Ovary (tissue), 3 donors: Measurements from ENCODE around the gene OVAAL.

ENCODE experiments used
- EP300 ChIP-seq: sonication (generic); formaldehyde crosslinking; IDR thresholded peaks from one replicate; pipeline ENCODE4 v1.6.1; 2017; ENCODE audit warnings: antibody characterized with exemption
- POLR2A ChIP-seq: fragments of 450-650 bp; IDR thresholded peaks from one replicate; pipeline ENCODE4 v1.6.1; 2017; ENCODE audit warnings: antibody characterized with exemption, mild to moderate bottlenecking, moderate library complexity
- TF ChIP-seq, protein P1 (sequence below), 3 donors: fragments of 450-650 bp in 2 of 3; fragments of 200-600 bp in 1 of 3; IDR thresholded peaks; one replicate each; pipeline versions ENCODE4 v1.5.1 to v1.8.0; 2016 to 2022; ENCODE audit warnings: antibody characterized with exemption in 3 of 3, mild to moderate bottlenecking in 1 of 3
- donor health status: DM: no; HTN: no; CAD: no.

DNA sequence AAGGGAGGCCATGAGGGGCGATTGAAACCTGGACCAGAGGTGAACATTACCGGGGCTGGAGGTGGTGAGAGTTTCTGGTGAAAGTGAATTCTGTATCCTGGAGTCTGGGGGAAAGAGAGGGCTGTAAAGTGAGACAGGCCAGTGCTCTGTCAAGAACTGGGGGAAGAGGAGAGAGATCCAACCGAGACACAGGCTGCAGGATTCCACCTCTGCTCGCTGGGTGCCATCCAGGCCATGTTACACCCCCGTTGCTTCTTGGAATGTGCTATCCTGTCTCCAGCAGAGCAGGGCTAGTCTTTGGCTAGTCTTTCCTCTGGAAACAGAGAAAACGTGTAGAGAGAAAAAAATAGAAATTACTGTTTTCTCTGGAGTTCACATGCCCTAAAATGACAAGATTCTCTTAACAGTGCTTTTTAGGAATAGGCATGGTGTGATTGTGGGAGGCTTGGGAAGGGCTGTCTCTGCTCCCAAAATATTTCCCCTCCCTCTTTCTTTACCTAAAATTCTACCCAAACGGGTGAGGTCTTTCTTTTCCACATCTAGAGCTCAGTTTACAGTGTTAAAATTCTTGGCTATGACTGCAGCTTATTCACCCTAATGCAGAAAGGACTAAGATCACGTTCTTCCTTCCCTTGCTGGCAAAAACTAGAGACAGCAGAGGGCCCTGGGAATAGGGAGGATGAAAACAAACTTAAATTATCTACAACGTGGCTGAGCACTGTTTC, 16.5 kb upstream of the OVAAL start:
- TF ChIP-seq, protein P1, sequence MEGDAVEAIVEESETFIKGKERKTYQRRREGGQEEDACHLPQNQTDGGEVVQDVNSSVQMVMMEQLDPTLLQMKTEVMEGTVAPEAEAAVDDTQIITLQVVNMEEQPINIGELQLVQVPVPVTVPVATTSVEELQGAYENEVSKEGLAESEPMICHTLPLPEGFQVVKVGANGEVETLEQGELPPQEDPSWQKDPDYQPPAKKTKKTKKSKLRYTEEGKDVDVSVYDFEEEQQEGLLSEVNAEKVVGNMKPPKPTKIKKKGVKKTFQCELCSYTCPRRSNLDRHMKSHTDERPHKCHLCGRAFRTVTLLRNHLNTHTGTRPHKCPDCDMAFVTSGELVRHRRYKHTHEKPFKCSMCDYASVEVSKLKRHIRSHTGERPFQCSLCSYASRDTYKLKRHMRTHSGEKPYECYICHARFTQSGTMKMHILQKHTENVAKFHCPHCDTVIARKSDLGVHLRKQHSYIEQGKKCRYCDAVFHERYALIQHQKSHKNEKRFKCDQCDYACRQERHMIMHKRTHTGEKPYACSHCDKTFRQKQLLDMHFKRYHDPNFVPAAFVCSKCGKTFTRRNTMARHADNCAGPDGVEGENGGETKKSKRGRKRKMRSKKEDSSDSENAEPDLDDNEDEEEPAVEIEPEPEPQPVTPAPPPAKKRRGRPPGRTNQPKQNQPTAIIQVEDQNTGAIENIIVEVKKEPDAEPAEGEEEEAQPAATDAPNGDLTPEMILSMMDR (IDR thresholded peaks at IDR 0.05): no peak
- no peak for TF ChIP-seq EP300
- no peak for TF ChIP-seq POLR2A
